Fibroblast of mammary gland (primary cell): ENCODE data around the gene ZNF106.

Experiments used
- DNase-seq: peaks from one replicate; pipeline ENCODE4 v3.0.0-alpha.2; 2010; ENCODE audit warnings: low read depth
- H3K4me3 ChIP-seq: 2 replicates; pipeline ENCODE4 v1.5.1; 2011; ENCODE audit warnings: low read depth, mild to moderate bottlenecking, low read length, moderate library complexity; ENCODE audit not compliant: control insufficient read depth
- CTCF ChIP-seq: conservative IDR thresholded peaks from 2 replicates; pipeline ENCODE4 v1.5.1; 2011; ENCODE audit warnings: low read depth, low read length, inconsistent platforms; ENCODE audit not compliant: control insufficient read depth, insufficient read depth

Gene ZNF106

GRCh38 chr15:42490671-42491538, at the start of gene ZNF106:
Gene ZNF106, minus strand, starts transcription at chr15:42491141. Its CDS starts 18,852 bp downstream, at chr15:42472289.
- TF ChIP-seq CTCF: no peak
- DNase-seq: peak; percentile 90
- peak within 1 kb of the TSS; percentile 98 for H3K4me3 ChIP-seq

GRCh38 chr15:42533246-42533645, 42.3 kb upstream of the ZNF106 start:
- no peak for TF ChIP-seq CTCF
- no peak overlapping the region for H3K4me3 ChIP-seq
- DNase-seq: no peak

- no peak for TF ChIP-seq CTCF
- DNase-seq: no peak
Observed at GRCh38 chr15:42528970-42529369, 38.0 kb upstream of the ZNF106 start.

GRCh38 chr15:42523331-42523730, 32.4 kb upstream of the ZNF106 start:
- no peak overlapping the region for H3K4me3 ChIP-seq
- DNase-seq: no peak
- no peak for TF ChIP-seq CTCF

More at GRCh38 chr15:42528970-42529369, 38.0 kb upstream of the ZNF106 start:
- H3K4me3 ChIP-seq: no peak overlapping the region

GRCh38 chr15:42511007-42511391, 20.1 kb upstream of the ZNF106 start:
- DNase-seq: peak; percentile 72
- H3K4me3 ChIP-seq: no peak overlapping the region
- TF ChIP-seq CTCF: no peak

GRCh38 chr15:42510258-42511006, 19.5 kb upstream of the ZNF106 start:
- DNase-seq: peak; percentile 1
- no peak for TF ChIP-seq CTCF
- H3K4me3 ChIP-seq: no peak overlapping the region
